SKM-1 (cell line): ENCODE data around the gene FAM168A.
A peak's percentile ranks its signal among the peaks of the same experiment; 100 is the strongest.

ENCODE experiments used
- DNase-seq: peaks from one replicate; lab custom pipeline; 2025; ENCODE audit not compliant: unreplicated experiment; lab: John Stamatoyannopoulos, UW

FAM168A gene

GRCh38 chr11:73559743-73560142, 38.2 kb downstream of the FAM168A start:
- DNase-seq, result no peak

GRCh38 chr11:73556966-73557365, 40.9 kb downstream of the FAM168A start:
- no peak for DNase-seq

GRCh38 chr11:73555615-73556014, 42.3 kb downstream of the FAM168A start:
- no peak for DNase-seq

GRCh38 chr11:73554671-73555320, 43.1 kb downstream of the FAM168A start:
- no peak for DNase-seq

GRCh38 chr11:73553266-73553665, 44.6 kb downstream of the FAM168A start:
- no peak for DNase-seq

- DNase-seq, result no peak
Measured at GRCh38 chr11:73551677-73552076, 46.2 kb downstream of the FAM168A start.

- no peak for DNase-seq
Measured at GRCh38 chr11:73549376-73549775, 48.5 kb downstream of the FAM168A start.

- DNase-seq, result no peak
Measured at GRCh38 chr11:73547706-73548595, 50.0 kb downstream of the FAM168A start.

- DNase-seq, result peak; percentile 23
Measured at GRCh38 chr11:73542175-73542574, 55.7 kb downstream of the FAM168A start.

- no peak for DNase-seq
Measured at GRCh38 chr11:73539506-73540084, 58.3 kb downstream of the FAM168A start.

- peak; percentile 18 for DNase-seq
Measured at GRCh38 chr11:73538381-73538872, 59.5 kb downstream of the FAM168A start.

- no peak for DNase-seq
Measured at GRCh38 chr11:73537969-73538368, 59.9 kb downstream of the FAM168A start.

- DNase-seq, result peak; percentile 16
Measured at GRCh38 chr11:73536961-73537360, 61.0 kb downstream of the FAM168A start.

GRCh38 chr11:73532310-73532709, 65.6 kb downstream of the FAM168A start:
- no peak for DNase-seq

GRCh38 chr11:73531386-73531785, 66.5 kb downstream of the FAM168A start:
- no peak for DNase-seq

- no peak for DNase-seq
Measured at GRCh38 chr11:73530109-73530508, 67.8 kb downstream of the FAM168A start.

- DNase-seq, result no peak
Measured at GRCh38 chr11:73529204-73529530, 68.7 kb downstream of the FAM168A start.

GRCh38 chr11:73528483-73529203, 69.3 kb downstream of the FAM168A start:
- DNase-seq, result no peak

- no peak for DNase-seq
Measured at GRCh38 chr11:73528013-73528412, 69.9 kb downstream of the FAM168A start.

- no peak for DNase-seq
Measured at GRCh38 chr11:73525611-73526010, 72.3 kb downstream of the FAM168A start.

- DNase-seq, result no peak
Measured at GRCh38 chr11:73524774-73525173, 73.1 kb downstream of the FAM168A start.
